GM12872 (cell line): Measurements from ENCODE around the gene EVI5L.

Experiments used
- TF ChIP-seq, protein P1 (sequence below): IDR thresholded peaks from 3 replicates; pipeline ENCODE4 v1.5.1; 2011; ENCODE audit warnings: low read depth, mild to moderate bottlenecking, low read length, moderate library complexity; ENCODE audit not compliant: insufficient read depth

Gene EVI5L

DNA sequence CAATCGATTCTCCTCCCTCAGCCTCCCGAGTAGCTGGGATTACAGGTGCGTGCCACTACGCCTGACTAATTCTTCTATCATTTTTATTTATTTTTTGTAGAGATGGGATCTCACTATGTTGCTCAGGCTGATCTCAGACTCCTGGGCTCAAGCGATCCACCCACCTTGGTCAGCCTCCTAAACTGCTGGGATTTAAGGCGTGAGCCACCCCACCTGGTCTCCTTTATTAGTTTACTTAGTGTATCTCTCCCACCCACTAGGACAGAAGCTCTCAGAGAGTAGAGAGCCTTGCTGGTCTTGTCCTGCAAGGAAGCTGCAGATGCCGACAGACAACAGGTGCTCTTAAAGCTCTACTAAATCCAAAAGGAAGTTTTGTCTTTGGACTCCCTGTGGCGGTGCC lies 55.8 kb downstream of the EVI5L start:
- TF ChIP-seq, protein P1, sequence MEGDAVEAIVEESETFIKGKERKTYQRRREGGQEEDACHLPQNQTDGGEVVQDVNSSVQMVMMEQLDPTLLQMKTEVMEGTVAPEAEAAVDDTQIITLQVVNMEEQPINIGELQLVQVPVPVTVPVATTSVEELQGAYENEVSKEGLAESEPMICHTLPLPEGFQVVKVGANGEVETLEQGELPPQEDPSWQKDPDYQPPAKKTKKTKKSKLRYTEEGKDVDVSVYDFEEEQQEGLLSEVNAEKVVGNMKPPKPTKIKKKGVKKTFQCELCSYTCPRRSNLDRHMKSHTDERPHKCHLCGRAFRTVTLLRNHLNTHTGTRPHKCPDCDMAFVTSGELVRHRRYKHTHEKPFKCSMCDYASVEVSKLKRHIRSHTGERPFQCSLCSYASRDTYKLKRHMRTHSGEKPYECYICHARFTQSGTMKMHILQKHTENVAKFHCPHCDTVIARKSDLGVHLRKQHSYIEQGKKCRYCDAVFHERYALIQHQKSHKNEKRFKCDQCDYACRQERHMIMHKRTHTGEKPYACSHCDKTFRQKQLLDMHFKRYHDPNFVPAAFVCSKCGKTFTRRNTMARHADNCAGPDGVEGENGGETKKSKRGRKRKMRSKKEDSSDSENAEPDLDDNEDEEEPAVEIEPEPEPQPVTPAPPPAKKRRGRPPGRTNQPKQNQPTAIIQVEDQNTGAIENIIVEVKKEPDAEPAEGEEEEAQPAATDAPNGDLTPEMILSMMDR = no peak

DNA sequence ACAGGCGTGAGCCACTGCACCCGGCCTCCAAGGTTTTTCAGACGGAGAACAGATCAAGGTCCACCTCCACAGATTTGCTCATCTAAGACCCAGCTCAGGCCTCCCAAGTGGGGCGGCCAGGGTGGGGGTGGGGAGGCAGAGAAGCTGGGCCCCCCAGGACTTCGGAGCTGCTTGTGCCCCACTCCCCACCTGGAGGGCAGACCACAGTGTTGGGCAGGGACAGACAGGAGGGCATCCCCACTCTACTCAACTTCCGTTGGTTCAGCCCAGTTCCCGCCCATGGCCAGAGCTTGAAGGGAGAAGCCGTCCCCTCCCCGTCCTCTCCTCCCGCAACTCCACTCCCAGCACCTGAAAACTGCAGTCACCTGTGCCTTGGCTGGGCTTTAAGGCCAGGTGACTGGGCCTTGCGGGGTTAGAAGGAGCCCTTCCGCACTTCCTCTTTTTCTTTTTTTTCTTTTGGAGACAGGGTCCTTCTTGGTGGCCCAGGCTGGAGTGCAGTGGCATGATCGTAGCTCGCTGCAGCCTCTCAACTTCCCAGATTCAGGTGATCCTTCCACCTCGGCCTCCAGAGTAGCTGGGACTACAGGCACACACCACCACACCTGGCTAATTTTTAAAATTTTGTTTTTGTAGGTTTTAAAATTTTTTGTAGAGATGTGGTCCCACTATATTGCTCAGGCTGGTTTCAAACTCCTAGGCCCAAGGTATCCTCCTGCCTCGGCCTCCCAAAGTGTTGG lies 57.6 kb downstream of the EVI5L start:
- TF ChIP-seq, protein P1 = no peak

DNA sequence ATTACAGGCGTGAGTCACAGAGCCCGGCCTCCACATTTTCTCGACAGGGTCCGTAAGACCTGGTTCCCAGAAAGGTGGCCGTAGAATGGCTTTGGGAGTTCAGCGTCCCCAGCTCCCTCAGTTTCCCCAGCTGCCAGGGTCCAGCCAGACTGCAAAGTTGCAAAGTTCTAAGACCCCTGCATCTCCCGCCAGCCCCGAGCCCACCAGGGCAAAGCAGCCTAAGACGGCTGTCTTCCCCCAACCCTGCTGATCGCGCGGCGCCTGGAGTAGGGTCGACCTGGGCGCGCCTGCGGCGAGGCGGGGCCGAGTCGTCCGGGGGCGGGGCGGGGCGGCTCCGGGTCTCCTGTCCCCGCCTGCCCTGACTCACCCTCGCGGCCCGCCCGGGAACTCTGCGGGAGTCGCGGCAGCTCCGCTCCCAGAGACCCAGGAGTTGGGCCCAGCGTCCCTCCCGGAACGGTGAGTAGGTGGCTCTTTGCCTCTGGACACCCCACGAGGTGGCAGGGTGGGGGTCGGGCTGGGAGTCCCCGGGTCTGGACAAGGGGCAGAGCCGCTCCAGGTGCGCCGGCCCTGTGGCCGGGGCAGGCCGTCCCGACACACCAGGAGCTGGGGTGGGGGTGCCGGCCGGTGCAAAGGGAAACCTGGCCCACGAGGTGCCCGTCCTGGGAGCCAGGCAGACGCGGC lies 58.3 kb downstream of the EVI5L start, which contains the start of gene LRRC8E:
LRRC8E (plus strand) TSS at position 366 of the 681 bp plus-strand sequence. CDS start 7,094 bp downstream, outside the sequence.
- TF ChIP-seq, protein P1 = no peak

DNA sequence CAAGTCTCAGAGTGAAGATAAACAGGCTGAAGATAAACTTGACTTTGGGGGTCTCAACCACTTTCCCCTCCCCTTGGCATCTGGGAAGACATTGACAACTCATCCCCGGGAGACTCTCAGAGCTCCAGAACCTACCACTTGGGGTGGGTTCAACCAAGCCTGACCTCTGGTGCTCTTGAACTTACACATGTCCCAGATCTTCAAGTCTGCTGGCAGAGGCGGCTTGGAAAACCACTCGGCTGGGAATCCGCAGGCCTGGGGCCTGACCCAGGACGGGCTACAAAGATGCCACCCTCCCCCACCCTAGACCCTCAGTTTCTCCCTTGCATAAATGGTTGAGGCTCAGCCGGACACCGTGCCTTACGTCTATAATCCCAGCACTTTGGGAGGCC lies 58.8 kb downstream of the EVI5L start:
- TF ChIP-seq, protein P1 = no peak

DNA sequence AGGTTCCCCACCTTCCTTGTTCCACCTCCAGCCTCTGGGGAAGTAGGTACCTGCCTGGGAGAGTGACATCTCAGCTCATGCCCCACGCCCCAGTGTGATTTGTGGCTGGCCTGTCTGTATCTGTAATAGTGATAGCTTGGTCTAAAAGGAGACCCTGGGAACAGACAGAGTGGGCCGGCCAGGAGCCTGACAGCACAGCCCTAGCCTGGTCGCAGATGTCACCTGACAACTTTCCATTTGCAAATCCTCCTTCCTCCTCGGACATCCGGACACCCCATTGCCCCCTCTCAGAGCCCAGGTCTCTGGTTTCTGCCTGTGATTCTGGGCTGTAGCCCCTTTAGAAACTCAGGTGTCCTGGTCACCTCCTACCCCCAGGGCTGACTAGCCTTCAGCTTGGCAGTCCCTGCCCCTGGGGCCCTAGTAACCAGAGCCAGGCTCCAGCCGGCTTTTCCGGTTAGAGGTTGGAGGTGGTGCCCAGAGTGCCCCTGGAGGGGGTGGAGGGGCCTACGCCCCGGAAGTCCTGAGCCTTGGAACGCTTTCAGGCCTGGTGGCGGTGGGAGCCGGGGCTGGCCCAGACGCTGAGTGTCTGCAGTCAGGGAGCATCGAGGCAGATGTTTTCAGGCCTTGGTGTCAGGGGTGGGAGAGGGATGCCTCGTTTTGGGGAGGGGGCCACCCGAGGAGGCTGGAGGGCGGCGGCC lies 64.7 kb downstream of the EVI5L start:
- TF ChIP-seq, protein P1 = no peak

DNA sequence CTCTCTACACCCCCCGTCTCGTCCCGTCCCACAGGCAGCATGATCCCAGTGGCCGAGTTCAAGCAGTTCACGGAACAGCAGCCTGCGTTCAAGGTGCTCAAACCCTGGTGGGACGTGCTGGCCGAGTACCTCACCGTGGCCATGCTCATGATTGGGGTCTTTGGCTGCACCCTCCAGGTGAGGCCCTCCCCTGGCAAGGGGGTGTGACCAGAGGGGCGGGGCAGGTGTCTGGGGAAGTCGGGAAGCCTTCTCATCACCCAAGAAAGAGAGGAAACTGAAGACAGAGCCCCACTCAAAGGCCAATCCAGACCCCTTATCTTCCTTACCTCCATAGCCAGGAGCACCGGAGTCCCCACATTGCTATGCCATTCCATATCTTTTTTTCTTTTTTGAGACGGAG lies 65.5 kb downstream of the EVI5L start:
- TF ChIP-seq, protein P1 = no peak

DNA sequence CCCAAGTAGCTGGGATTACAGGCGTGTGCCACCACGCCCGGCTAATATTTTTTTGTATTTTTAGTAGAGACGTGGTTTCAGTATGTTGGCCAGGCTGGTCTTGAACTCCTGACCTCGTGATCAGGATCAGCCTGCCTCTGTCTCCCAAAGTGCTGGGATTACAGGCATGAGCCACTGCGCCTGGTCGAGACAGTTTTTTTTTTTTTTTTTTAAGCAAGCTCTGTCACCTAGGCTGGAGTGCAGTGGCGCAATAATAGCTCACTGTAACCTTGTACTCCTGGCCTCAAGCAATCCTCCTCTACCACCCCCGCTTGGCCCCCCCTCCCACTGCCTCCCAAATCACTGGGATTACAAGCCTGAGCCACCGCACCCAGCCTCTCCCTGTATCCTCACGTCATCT lies 67.3 kb downstream of the EVI5L start:
- TF ChIP-seq, protein P1 = no peak
